Measurements from ENCODE around the gene EPX.

Gene EPX

GRCh38 chr17:58252141-58252540, 59.6 kb downstream of the EPX start:
- DNase-seq: no peak

- no peak for DNase-seq
Observed at GRCh38 chr17:58253082-58253481, 60.6 kb downstream of the EPX start.
